GM21423 (cell line): ENCODE results near the gene MLANA.

Experiments
- ATAC-seq: cut with Tn5 transposase; IDR thresholded peaks from one replicate; pipeline ENCODE4 v1.9.1; 2021; ENCODE audit warnings: mild to moderate bottlenecking, moderate library complexity; ENCODE audit not compliant: unreplicated experiment

MLANA gene

DNA sequence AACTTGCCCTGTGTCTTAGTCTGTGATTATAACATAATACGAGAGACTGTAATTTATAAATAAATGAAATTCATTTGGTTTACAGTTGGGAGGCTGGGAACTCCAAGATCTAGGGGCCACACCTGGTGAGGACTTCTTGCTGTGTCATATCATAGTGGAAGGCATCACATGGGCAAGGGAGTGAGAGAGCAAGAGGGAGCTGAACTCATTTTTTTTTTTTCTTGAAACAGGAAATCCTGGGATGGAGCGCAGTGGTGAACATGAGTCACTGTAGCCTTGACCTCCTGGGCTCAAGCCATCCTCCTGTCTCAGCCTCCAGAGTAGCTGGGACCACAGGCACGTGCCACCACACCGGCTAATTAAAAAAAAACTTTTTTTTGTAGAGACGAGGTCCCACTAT lies 7.2 kb downstream of the MLANA start:
- no peak for ATAC-seq

DNA sequence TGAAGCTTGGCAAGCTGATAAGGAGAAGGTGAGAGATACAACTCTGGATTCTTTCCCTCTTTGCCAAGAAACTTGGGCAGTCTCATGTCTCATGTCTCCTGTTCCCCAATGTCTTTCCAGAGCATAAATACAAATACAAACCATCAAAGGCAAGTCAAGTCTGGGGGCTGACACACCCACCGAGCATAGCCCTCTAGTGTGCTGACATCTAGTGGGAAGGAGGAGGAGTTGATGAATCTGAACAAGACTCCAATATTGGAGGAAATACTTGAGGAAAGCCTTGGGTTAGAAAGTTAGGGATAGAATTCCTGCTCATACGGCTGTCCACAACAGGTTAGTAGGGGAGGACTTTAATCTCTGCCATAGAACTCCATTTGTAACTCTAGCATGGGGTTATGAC lies 8.6 kb downstream of the MLANA start:
- no peak for ATAC-seq

DNA sequence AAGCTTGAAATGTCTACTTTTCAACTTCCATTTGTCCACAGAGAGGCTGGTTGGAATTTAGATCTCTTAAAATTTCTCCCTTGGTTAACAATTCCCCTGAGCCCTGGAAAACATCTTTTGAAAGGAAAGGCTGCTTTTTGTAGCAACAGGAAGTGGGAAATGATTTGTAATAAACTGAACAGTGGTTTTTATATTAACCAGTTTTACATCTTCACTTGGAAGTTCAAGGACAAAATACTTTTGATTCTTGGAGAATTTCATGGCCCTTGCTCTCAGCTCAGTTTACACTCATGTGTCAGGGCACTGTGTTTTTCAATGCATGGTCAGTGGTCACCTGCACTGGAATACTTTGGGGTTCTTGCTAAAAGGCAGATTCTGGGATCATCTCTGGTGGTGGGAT lies 9.9 kb downstream of the MLANA start:
- ATAC-seq = no peak

DNA sequence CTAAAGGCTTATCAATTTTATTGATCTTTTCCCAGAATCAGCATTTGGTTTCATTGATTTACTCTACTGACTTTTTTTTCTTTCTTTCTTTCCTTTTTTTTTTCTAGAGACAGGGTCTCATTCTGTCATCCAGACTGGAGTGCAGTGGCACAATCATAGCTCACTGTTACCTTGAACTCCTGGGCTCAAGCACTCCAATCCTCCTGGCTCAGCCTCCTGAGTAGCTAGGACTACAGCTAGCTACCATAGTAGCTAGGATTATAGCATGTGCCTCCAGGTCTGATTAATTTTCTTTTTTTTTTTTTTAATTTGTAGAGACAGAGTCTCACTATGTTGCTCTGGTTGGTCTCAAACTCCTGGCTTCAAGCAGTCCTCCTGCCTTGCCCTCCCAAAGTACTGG lies 11.7 kb downstream of the MLANA start:
- no peak for ATAC-seq

DNA sequence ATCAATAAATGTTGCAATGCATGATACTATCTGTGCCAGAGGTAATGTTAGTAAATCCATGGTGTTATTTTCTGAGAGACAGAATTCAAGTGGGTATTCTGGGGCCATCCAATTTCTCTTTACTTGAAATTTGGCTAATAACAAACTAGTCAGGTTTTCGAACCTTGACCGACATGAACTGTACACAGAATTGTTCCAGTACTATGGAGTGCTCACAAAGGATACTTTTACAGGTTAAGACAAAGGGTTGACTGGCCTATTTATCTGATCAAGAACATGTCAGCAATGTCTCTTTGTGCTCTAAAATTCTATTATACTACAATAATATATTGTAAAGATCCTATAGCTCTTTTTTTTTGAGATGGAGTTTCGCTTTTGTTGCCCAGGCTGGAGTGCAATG lies 18.2 kb downstream of the MLANA start:
- ATAC-seq = no peak

DNA sequence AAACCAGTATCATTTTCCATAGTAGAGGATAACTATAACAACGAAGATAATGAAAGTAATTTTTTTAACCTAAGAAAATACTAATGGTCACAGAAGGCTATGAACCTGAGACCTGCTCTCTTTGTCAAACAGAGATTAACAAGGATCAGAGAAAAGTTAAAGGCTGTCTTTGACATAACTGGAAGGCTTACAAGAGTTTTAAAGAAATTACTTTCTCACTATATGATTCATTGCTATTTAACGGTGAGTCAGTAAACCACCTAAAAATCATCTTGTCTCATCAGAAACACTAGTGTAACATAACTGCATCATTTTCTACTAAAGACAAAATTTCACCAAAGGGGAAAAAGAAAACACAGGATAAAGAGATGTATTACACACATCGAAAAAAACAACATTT lies 19.3 kb downstream of the MLANA start:
- no peak for ATAC-seq

DNA sequence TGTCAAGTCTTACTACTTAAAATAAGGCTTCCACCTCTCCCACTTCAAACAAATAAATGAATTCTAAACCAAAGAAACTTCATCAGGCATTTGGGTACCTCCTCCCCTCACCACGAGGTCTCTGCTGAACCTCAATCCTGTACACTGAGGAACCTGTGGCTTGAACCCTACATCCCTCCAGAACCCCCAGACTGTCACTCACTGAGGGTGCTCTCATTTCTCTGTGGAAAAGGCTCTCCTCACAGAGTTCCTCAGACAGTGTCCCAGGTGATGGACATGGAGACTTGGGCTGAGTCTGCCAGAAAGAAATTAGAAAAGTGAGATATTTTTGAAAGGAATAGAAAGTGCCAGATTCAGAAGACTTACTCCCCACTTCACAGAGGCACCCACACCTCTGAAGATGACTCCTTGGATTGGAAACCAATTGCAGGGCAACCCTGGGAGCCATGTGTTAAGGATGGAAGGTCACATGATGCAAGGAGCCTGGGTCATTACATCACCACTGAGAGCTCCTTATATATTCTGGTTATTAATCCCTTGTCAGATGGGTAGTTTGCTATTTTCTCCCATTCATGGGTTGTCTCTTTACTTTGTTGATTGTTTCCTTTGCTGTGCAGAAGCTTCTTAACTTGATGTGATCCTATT lies 19.8 kb downstream of the MLANA start:
- ATAC-seq = no peak

DNA sequence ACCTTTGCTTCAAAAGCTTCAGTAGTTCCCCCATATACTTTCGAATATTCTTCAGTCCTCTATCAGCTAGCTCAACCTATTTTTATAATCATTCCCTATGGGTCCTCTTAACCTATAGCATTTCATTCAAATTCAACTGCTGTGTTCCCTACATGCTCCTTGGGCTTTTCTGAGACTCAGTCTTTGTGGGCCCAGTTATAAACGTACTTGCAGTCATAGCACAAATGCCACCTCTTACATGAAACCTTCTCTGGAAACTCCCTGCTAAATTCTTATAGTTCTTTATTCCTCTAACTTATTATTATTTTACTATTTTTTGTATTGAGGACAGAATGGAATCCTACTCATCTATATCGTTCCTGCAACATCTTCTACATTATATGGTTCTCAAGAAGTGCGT lies 24.7 kb downstream of the MLANA start:
- ATAC-seq = no peak

DNA sequence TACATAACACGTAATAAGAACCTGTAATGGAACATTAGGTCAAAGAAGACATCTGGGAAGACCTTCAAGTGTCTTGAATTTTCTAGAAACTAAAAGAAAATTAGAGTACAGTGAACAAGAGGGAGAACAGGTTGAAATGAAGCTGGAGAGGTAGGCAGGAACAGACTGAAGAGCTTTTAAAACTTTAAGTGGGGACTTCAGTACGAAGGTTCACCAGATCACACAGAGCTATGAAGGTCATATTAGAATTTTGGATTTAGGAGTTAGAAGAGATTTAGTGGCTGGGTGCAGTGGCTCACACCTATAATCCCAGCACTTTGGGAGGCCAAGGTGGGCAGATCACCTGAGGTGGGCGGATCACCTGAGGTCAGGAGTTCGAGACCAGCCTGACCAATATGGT lies 26.6 kb downstream of the MLANA start:
- ATAC-seq = no peak

DNA sequence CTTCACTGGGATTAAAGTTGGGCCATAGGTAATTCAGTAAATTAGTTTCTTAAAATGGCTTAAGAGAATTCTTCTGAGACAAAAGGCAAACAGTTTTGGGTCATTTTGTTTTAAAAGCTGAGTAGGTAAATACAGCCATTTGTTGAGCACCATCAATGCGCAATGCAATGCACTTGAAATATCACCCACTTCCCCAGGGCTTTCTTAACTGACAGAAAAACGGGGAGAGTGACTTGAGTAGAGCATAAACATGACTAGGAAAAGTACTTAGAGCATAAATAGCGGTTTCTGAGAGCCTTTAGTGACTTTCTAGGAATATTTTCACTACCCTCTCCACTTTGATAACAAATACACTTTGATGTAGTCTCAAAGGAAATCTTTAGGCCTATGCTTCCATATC lies 27.2 kb downstream of the MLANA start:
- ATAC-seq = no peak

DNA sequence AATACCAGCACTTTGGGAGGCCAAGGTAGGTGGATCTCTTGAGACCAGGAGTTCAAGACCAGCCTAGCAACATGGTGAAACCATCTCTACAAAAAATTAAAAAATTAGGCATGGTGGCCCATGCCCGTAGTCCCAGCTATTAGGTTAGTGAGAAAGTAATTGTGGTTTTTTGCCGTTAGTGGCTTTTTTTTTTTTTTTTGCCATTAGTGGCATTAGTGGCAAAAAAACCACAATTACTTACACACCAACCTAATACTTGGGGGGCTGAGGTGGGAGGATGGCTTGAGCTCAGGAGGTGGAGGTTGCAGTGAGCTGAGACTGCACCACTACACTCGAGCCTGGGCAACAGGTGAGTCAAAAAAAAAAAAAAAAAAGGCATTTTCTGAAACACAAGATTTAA lies 27.8 kb downstream of the MLANA start:
- no peak for ATAC-seq

DNA sequence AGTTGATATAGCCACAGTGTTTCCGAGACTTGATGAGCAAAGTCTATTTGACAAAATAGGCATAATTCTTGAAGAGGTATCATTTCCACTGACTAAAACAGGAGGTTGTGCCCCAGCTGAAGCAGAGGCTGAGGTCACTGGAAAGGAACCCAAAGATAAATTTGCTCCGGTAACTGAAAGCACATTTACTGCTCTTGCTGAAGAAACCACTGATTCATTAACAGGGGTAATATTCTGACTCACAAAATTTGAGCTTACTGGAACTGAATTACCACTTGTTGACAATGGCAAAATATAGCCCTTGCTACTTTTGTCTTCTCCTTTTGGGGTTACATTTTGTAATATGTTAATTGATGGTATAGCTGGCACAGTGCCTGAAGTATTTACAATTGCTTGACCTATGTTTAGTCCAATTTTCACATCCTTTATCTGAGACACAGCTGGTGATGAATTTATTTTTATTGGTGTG lies 30.2 kb downstream of the MLANA start:
- ATAC-seq = peak; percentile 81

DNA sequence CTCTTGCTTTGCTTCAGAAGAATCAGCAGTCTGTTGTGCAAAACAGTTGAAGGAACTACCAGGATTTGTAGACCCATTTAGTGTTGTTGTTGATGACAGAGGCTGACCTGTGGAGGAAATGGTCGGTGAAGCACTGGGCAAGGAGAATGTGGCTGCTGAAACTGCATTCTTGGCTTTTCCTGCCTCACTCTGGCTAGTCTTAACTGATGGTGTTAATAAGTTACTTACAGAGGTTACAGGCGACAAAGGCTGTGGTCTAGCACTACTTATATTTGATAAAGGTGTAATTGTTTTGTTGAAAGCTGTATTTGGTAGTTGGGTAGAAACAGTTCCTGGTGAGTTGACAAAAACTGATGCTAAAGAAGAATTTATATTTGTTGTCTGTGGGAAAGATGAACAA lies 31.5 kb downstream of the MLANA start:
- ATAC-seq = peak; percentile 68

DNA sequence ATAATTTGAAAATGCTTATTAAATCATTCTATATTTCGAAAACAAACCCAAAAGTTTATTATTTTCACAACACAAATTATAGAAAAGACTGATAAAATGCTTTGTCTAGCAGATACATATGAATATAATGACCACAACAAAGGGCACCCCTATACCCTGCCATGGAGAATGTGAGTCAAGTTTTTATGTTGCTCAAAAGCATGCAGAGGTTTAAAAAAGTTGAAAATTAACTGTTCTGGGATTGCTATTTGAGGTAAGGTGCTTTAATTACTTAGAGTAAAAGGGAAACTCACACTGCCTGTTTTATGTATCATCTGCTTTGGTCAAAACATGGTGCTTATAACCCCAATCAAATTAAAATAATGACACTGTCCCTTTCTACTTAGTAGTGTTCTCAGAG lies 41.0 kb downstream of the MLANA start:
- no peak for ATAC-seq

DNA sequence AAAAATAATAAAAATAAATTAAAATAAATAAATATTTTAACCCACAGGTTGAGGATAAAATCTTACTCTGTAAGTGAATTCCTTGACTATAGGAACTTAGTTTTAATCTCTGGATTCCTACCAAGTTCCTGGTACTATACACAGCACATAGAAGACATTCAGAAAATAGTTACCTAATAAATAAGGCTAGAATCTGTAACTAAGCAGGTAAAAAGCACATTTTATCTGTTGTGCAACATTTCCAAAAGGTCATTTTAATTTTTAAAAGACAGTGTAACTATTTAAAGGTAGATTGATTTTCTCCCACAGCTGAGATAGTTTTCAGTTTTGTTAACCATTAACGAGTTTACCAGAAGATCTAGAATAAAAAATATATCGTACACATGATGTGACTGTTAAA lies 47.8 kb downstream of the MLANA start:
- no peak for ATAC-seq

DNA sequence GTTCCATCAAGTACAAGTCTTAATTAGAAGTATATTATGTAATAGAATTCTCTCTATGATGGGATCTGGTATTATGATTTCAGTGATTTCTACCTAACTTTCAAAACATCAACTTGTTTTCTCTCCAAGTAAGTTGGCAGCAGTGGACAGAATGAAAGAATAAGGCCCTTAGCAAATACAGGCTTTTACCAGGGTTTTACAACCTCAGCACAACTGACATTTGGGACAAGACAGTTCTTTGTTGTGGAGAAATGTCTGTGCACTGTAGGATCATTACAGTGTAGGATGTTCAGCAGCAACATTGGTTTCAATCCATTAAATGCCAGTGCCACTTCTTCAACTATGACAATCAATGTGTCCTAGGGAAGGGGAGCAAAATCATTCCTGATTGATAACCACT lies 48.8 kb downstream of the MLANA start:
- ATAC-seq = no peak

DNA sequence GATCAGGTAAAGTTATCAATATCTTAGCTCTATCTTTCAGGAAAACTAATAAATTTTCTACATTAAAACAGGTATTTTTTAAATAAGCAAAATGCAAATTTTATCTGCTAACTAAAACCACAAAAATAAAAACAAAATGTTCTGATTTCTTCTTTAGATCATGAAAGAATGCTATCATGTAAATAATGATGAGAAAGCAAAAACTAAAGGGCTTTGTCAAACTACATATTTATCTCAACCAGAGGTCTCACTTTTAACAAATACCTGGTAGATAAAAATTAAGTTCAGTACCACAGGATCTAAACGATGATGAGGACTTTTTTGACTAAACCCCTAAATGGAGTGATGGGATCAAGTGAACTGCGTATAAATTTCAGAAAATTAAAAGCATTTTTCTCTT lies 50.5 kb downstream of the MLANA start:
- no peak for ATAC-seq

DNA sequence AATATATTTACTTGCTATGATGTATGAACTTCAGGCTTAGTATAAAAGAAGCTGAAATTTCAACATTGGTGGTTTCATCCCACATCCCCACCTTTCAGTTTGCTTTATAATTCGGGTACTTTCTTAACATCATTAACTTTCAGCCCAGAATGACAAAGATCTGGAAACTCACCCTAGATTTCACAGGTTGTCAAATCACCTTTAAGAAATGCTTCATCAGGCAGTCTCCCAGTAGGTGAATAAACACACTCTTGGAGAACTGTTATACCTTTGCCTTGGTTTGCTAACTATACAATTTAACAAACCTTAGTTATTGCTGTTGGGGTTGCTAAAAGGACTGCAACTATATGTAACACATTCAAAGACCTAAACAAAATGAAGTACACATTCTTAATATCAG lies 54.4 kb downstream of the MLANA start:
- ATAC-seq = no peak

DNA sequence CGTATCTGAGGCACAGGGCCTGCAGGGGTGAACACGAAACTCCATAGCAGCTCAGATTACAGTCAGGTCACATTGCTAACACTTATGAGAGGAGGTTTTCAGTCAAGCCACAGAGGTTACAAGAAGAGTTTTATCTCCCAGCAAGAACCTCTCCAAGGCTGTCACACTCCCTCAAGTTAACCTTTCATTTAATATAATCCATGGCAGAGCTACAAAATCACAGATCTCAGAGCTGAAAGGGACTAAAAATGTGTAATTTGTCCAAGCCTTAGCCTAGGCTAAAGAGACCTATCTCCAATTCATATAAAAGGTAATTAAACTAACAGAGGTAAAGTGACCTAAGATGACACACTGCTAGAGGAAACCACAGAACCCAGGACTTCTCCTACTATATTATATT lies 57.2 kb downstream of the MLANA start:
- ATAC-seq = peak; percentile 61

DNA sequence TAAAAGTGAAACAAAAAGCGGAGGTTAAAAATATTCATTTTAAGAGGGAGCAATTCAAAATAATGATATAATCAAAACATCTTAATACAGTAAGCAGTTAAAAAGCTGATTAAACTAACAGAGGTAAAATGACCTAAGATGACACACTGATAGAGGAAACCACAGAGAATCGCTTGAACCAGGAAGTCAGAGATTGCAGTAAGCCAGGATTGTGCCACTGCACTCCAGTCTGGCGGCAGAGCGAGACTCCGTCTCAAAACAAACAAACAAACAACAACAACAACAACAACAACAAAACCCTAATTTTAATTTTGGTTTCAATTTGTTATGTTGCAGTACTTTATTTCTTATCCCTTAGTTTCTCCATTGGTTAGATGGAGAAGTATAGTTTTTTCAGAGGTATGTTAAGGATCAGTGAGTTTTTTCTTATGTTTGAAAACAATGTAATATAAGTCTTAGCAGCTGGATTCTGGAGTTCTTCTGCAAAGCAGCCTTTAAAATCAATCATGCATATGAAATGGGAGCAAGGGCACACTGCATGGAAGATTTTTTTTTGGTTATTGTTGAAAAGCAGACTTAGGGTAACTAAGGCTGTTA lies 58.5 kb downstream of the MLANA start:
- ATAC-seq = no peak

DNA sequence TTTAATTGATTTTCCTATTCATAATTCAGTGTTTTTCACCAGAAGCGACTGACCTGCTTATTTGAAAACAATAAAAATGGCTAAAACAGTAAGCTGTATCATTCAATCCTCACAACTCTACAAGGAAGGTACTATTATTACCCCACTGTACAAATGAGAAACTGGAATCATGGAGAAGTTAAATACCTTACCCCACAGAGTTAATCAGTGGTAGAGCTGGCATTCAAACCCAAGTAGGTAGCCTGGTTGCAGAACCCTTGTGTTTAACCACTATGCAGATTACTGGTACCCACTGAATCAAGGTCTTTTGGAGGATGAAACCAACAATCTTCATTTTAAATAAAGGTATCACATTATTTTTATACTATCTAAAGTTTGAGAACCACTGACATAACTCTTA lies 59.6 kb downstream of the MLANA start:
- no peak for ATAC-seq

DNA sequence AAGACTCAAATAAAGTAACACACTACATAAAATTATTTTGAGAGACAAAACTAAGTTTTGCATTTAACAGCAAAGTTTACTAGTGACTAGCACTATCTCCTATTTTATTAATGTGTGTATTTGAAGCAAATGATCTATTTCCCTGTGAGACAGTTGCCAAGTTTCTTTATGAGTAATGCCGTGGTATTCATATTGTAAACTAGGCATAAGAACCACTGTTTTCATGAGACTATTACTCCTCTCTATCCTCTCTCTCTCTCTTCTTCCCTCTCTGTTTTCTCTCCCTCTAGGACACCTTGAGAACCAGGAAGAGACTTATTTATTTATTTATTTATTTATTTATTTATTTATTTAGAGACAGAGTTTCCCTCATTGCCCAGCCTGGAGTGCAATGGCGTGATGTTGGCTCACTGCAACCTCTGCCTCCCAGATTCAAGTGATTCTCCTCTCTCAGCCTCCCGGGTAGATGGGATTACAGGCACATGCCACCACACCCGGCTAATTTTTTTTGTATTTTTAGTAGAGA lies 61.1 kb downstream of the MLANA start:
- ATAC-seq = no peak
